Activated CD4-positive, alpha-beta memory T cell treated with anti-CD3 and anti-CD28 coated beads, Interleukin-2, amount 10 ng/mL, durations not matched to agents 7 days and 5 days (primary cell): ENCODE measurements around the gene CANX. TPM values are rescaled to one million over a fixed set of nuclear protein-coding genes. Genes with fewer than 3 reads are reported as not detected.

Source experiments
- CTCF ChIA-PET: fragments of 350-600 bp; sonication (Branson Sonifier 250); formaldehyde crosslinking; loops from one replicate; lab custom pipeline; 2021; ENCODE audit warnings: antibody characterized with exemption, inconsistent platforms; lab: Charles Lee
- POLR2A ChIA-PET: fragments of 350-600 bp; sonication (Branson Sonifier 250); formaldehyde crosslinking; loops from one replicate; lab custom pipeline; 2021; ENCODE audit warnings: antibody characterized with exemption; lab: Charles Lee
- DNase-seq: peaks from one replicate; pipeline ENCODE4 v3.0.0-alpha.2; 2020
- H3K27ac Mint-ChIP-seq: one replicate; pipeline ENCODE4 v1.8.0; 2021; ENCODE audit warnings: mild to moderate bottlenecking, mixed read lengths
- H3K27me3 Mint-ChIP-seq: one replicate; pipeline ENCODE4 v1.8.0; 2021; ENCODE audit warnings: mixed read lengths
- H3K36me3 Mint-ChIP-seq: one replicate; pipeline ENCODE4 v1.8.0; 2021; ENCODE audit warnings: low read depth, mixed read lengths
- H3K4me1 Mint-ChIP-seq: one replicate; pipeline ENCODE4 v1.8.0; 2021; ENCODE audit warnings: mixed read lengths
- H3K4me3 Mint-ChIP-seq: one replicate; pipeline ENCODE4 v1.8.0; 2021; ENCODE audit warnings: mild to moderate bottlenecking, mixed read lengths
- H3K9me3 Mint-ChIP-seq: one replicate; pipeline ENCODE4 v1.8.0; 2021; ENCODE audit warnings: mixed read lengths
- total RNA-seq, 2 experiments: library from RNA; stranded (reverse); gene quantifications; one replicate each; pipeline ENCODE4 v1.2.3, GENCODE V29; 2021

The CANX gene
- total RNA-seq, 2 experiments from 2014 or later, result 418 to 428 TPM

DNA sequence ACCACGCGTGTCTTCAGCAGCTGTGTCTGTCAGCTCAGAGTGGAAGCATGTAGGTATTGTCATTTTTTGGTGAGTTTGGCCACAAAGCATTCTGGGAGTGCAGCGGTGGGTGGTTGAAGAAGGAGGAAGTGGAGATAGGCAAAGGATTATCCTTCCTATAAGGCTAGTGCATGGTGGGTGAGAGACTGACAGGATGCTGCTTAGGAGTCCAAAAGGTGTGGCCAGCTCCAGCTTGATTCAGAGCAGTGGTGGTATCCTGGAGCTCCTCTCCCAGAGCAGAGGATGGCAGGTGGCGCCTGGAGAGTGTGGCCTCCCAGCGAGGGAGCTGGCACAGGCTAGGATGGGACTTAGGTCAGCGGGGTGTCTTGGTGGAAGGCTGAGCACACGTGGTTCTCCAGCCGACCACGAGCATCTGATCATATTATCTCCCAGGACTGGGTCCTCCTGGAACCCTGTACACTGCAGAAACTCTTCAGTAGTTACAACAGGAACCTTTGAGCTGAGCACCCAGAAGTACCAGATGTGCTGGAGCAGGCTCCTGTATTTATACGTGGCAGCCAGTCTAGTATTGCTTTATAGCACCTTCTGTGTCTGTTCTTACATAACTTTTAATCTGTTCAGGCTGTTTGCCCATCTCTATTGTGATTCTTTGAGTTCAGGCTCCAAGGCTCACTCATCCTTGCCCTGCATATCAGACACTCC lies 63.5 kb downstream of the CANX start:
- CTCF ChIA-PET, result interaction anchor here (0.7 to 4.0 kb wide), 19 partner anchors 9 to 329 kb away, joined by 3 to 32 read pairs (median 4); partner anchors contain the start of genes LTC4S, MAML1 and RUFY1
- H3K27ac Mint-ChIP-seq, result peak overlapping the region; percentile 62
- H3K36me3 Mint-ChIP-seq, result peaks cover 22% of the 10 kb centered on the region
- peaks cover 57% of the 10 kb centered on the region for H3K4me1 Mint-ChIP-seq
- no peaks in the 10 kb centered on the region for H3K27me3 Mint-ChIP-seq
- DNase-seq, result peak; percentile 59
- POLR2A ChIA-PET, result interaction anchor here (1.2 to 2.0 kb wide), 7 partner anchors 29 to 139 kb away, joined by 3 to 10 read pairs (median 5); partner anchors contain the start of genes HNRNPH1, LTC4S and MAML1
- no peak overlapping the region for H3K4me3 Mint-ChIP-seq
- no peaks in the 10 kb centered on the region for H3K9me3 Mint-ChIP-seq

DNA sequence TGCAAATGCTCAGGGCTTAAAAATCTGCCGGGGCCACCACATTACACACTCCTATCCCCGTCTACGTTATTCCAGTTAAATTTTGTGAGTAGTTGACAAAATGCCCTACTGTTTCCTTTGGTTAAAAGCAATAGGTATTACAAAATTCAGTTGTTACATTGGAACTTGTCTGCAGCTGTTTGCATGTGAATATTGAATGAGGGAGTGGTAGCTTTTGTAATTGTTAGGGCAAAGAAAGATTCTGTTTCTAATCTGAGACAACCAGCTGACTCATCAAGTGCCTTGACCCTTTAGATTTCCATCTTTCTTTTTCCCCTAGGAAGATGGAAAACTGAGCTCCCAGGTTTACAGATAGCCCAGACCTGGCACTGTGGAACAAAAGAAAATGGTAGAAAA lies 64.0 kb downstream of the CANX start:
- peak overlapping the region; percentile 62 for H3K27ac Mint-ChIP-seq
- H3K36me3 Mint-ChIP-seq, result peaks cover 26% of the 10 kb centered on the region
- ChIA-PET CTCF (interaction anchor here (0.7 to 4.0 kb wide), 22 partner anchors 8 to 329 kb away, joined by 3 to 32 read pairs (median 4); partner anchors contain the start of genes LTC4S, MAML1 and RUFY1), POLR2A (interaction anchor here (0.6 to 2.0 kb wide), 10 partner anchors 13 to 139 kb away, joined by 3 to 10 read pairs (median 5); partner anchors contain the start of genes HNRNPH1, LTC4S and MAML1)
- H3K27me3 Mint-ChIP-seq, result no peaks in the 10 kb centered on the region
- no peak overlapping the region for H3K4me3 Mint-ChIP-seq
- no peak for DNase-seq
- peaks cover 54% of the 10 kb centered on the region for H3K4me1 Mint-ChIP-seq
- no peaks in the 10 kb centered on the region for H3K9me3 Mint-ChIP-seq

DNA sequence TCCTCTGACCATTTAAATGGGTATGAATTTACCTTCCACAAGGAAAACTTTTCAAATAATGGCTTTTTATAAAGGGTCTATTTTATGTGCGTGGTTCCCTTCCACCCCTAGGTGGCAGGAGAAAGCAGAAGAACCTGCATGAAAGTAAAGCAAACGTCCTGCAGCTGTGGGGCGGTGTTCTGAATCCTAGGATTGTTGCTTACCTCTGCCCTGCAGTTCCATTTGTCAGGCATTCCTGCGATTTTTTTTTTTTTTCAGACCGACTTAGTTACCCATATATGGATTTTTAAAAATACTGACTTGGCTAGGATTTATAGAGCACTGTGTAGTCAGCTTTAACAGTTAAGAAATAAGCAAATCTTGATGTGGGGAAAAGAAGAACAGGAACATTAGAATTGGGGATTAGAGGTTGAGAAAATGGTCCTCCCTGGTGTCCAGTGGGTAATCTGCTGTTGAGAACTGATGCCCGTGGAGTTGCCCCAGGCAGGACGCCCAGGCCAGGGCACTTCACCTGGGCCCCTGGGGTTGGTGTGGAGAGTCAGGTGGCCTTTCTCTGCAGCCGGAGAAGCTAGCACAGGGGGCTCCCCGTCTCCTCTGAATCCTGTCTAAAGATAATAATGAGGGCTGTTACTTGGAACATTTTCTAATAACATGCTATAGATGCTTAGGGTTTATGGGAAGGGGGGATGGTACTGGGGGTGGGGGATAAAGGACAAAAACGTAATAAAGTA lies 64.6 kb downstream of the CANX start:
- peaks cover 30% of the 10 kb centered on the region for H3K36me3 Mint-ChIP-seq
- H3K4me1 Mint-ChIP-seq, result peaks cover 55% of the 10 kb centered on the region
- ChIA-PET CTCF (interaction anchor here (0.5 to 4.0 kb wide), 26 partner anchors 8 to 1512 kb away, joined by 3 to 32 read pairs (median 4); partner anchors contain the start of genes LTC4S, MAML1 and RUFY1), POLR2A (interaction anchor here (0.6 to 2.0 kb wide), 9 partner anchors 13 to 140 kb away, joined by 3 to 7 read pairs (median 3); partner anchors contain the start of genes HNRNPH1 and MAML1)
- no peaks in the 10 kb centered on the region for H3K27me3 Mint-ChIP-seq
- H3K27ac Mint-ChIP-seq, result no peak overlapping the region
- peak; percentile 54 for DNase-seq
- no peak overlapping the region for H3K4me3 Mint-ChIP-seq
- H3K9me3 Mint-ChIP-seq, result no peaks in the 10 kb centered on the region

GRCh38 chr5:179764056-179764455 lies 65.3 kb downstream of the CANX start:
- no peak for DNase-seq
- no peak overlapping the region for H3K27ac Mint-ChIP-seq
- CTCF ChIA-PET, result interaction anchor here (0.6 to 4.0 kb wide), 9 partner anchors 11 to 1513 kb away, joined by 3 to 32 read pairs (median 5); partner anchors contain the start of gene LTC4S
- H3K36me3 Mint-ChIP-seq, result peaks cover 35% of the 10 kb centered on the region
- H3K27me3 Mint-ChIP-seq, result no peaks in the 10 kb centered on the region
- no peaks in the 10 kb centered on the region for H3K9me3 Mint-ChIP-seq
- peaks cover 53% of the 10 kb centered on the region for H3K4me1 Mint-ChIP-seq
- POLR2A ChIA-PET, result interaction anchor here (0.8 to 1.8 kb wide), 4 partner anchors 32 to 141 kb away, joined by 3 to 7 read pairs (median 4); partner anchors contain the start of genes HNRNPH1 and MAML1
- no peak overlapping the region for H3K4me3 Mint-ChIP-seq

- H3K4me1 Mint-ChIP-seq, result peaks cover 39% of the 10 kb centered on the region
- DNase-seq, result no peak
- H3K9me3 Mint-ChIP-seq, result no peaks in the 10 kb centered on the region
- POLR2A ChIA-PET, result no interaction called here
- peaks cover 43% of the 10 kb centered on the region for H3K36me3 Mint-ChIP-seq
- CTCF ChIA-PET, result interaction anchor here (4.0 kb wide), 1 partner anchor 12 kb away, joined by 32 read pairs; no protein-coding TSS in a partner anchor
- H3K27me3 Mint-ChIP-seq, result no peaks in the 10 kb centered on the region
- H3K27ac Mint-ChIP-seq, result no peak overlapping the region
- no peak overlapping the region for H3K4me3 Mint-ChIP-seq
These were observed 66.6 kb downstream of the CANX start for GRCh38 chr5:179765400-179765799.

DNA sequence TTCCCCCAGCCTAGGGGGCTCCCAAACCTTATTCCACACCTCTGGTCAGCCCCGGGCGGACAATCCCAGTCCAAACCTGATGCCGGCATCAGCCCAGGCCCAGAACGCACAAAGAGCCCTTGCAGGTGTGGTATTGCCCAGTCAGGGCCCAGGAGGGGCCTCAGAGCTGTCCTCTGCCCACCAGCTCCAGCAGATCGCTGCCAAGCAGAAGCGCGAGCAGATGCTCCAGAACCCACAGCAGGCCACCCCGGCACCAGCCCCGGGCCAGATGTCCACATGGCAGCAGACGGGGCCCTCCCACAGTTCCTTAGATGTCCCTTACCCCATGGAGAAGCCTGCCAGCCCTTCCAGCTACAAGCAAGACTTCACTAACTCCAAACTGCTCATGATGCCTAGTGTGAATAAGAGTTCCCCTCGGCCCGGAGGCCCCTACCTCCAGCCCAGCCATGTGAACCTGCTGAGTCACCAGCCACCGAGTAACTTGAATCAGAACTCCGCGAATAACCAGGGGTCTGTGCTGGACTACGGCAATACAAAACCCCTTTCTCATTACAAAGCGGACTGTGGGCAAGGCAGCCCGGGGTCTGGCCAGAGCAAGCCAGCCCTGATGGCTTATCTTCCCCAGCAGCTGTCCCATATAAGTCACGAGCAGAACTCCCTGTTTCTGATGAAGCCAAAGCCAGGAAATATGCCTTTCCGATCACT lies 67.4 kb downstream of the CANX start:
- DNase-seq, result no peak
- ChIA-PET CTCF (interaction anchor here (1.7 kb wide), 1 partner anchor 56 kb away, joined by 4 read pairs; no protein-coding TSS in a partner anchor), POLR2A (no interaction called here)
- Mint-ChIP-seq H3K9me3 (no peaks in the 10 kb centered on the region), H3K4me3 (no peak overlapping the region), H3K27me3 (no peaks in the 10 kb centered on the region), H3K4me1 (peaks cover 37% of the 10 kb centered on the region), H3K27ac (no peak overlapping the region), H3K36me3 (peaks cover 51% of the 10 kb centered on the region)

GRCh38 chr5:179766726-179767455 lies 68.1 kb downstream of the CANX start:
- Mint-ChIP-seq H3K9me3 (no peaks in the 10 kb centered on the region), H3K27ac (no peak overlapping the region), H3K4me1 (peaks cover 31% of the 10 kb centered on the region), H3K27me3 (no peaks in the 10 kb centered on the region), H3K36me3 (peaks cover 56% of the 10 kb centered on the region), H3K4me3 (no peak overlapping the region)
- POLR2A ChIA-PET, result interaction anchor here (1.3 kb wide), 1 partner anchor 89 kb away, joined by 3 read pairs; no protein-coding TSS in a partner anchor
- CTCF ChIA-PET, result interaction anchor here (0.9 to 1.7 kb wide), 2 partner anchors 11 to 55 kb away, joined by 4 to 6 read pairs; no protein-coding TSS in a partner anchor
- no peak for DNase-seq

DNA sequence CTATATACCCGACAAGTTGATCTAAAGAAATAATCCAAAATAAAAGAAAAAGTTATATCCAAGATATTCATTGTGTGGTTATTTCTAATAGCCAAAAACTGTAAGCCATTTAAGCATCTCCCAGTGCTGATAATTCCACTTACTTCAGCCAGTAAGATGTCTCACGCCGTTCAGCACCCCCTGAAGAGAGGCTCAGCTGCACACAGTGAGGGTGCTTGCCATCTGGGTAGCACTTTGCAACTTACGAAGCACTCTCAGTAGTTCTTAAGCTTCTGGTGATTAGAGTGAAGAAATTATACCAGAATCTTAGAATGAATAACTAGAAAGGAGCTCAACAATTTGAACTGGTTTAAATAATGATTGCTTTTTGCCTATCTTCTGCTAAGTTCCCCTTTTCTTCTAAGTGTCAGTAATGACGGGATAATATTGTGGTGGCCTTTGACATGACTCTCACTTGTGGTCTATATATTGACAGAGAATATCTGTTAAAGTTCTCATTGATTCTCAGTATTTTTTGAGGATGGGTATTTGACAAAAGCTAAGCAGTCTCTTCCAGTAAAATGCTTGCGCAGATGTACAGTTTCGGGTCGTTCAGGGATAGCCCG lies 68.8 kb downstream of the CANX start:
- CTCF ChIA-PET, result interaction anchor here (0.9 to 1.7 kb wide), 3 partner anchors 10 to 55 kb away, joined by 4 to 6 read pairs (median 4); no protein-coding TSS in a partner anchor
- POLR2A ChIA-PET, result interaction anchor here (1.3 kb wide), 1 partner anchor 90 kb away, joined by 3 read pairs; no protein-coding TSS in a partner anchor
- peaks cover 61% of the 10 kb centered on the region for H3K36me3 Mint-ChIP-seq
- H3K4me3 Mint-ChIP-seq, result no peak overlapping the region
- no peaks in the 10 kb centered on the region for H3K27me3 Mint-ChIP-seq
- H3K27ac Mint-ChIP-seq, result no peak overlapping the region
- no peak for DNase-seq
- H3K9me3 Mint-ChIP-seq, result no peaks in the 10 kb centered on the region
- H3K4me1 Mint-ChIP-seq, result peaks cover 24% of the 10 kb centered on the region

- DNase-seq, result no peak
- Mint-ChIP-seq H3K27me3 (no peaks in the 10 kb centered on the region), H3K9me3 (no peaks in the 10 kb centered on the region), H3K27ac (no peak overlapping the region), H3K4me3 (no peak overlapping the region), H3K36me3 (peaks cover 70% of the 10 kb centered on the region), H3K4me1 (peaks cover 15% of the 10 kb centered on the region)
- CTCF ChIA-PET, result interaction anchor here (1.4 kb wide), 1 partner anchor 9 kb away, joined by 4 read pairs; no protein-coding TSS in a partner anchor
- POLR2A ChIA-PET, result interaction anchor here (1.3 kb wide), 1 partner anchor 91 kb away, joined by 3 read pairs; no protein-coding TSS in a partner anchor
These were observed 69.7 kb downstream of the CANX start for GRCh38 chr5:179768326-179769085.

GRCh38 chr5:179769271-179769670 lies 70.5 kb downstream of the CANX start:
- H3K4me3 Mint-ChIP-seq, result no peak overlapping the region
- H3K36me3 Mint-ChIP-seq, result peaks cover 77% of the 10 kb centered on the region
- no peak for DNase-seq
- H3K4me1 Mint-ChIP-seq, result peaks cover 12% of the 10 kb centered on the region
- H3K27me3 Mint-ChIP-seq, result no peaks in the 10 kb centered on the region
- ChIA-PET POLR2A (no interaction called here), CTCF (no interaction called here)
- no peaks in the 10 kb centered on the region for H3K9me3 Mint-ChIP-seq
- H3K27ac Mint-ChIP-seq, result no peak overlapping the region

DNA sequence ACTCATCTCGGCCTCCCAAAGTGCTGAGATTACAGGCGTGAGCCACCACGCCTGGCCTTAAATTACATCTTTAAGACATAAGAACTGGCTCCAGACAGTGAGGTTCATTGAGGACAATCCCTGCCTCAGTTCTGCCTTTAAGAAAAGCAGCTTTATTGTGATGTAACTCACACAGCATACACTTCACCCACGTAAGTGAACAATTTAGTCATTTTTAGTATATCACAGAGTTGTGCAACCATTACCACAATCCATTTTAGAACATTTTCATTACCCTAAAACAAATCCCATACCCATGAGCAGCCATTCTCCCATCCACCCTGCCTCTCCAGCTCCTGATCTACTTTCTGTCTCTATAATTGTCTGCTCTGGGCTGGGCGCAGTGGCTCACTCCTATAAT lies 71.0 kb downstream of the CANX start:
- ChIA-PET CTCF (no interaction called here), POLR2A (no interaction called here)
- no peak overlapping the region for H3K4me3 Mint-ChIP-seq
- H3K27ac Mint-ChIP-seq, result no peak overlapping the region
- no peaks in the 10 kb centered on the region for H3K9me3 Mint-ChIP-seq
- no peak for DNase-seq
- H3K27me3 Mint-ChIP-seq, result no peaks in the 10 kb centered on the region
- H3K4me1 Mint-ChIP-seq, result peaks cover 12% of the 10 kb centered on the region
- H3K36me3 Mint-ChIP-seq, result peaks cover 79% of the 10 kb centered on the region
